T-helper 1 cell treated with Interleukin-12 subunit alpha and Interleukin-12 subunit beta and Interleukin-4 antibody, amounts not matched to agents 30 μg/mL and 1 μg/mL, for 36 hours (primary cell): ENCODE results near the gene ARHGAP33.
"Not testable (repeated sequence)": the region's sequence is repeated elsewhere in the genome, so short reads cannot be mapped to it uniquely, and the experiment has no call there.

ENCODE experiments used
- H3K27ac Mint-ChIP-seq: one replicate; pipeline ENCODE4 v1.8.0; 2021; ENCODE audit warnings: mild to moderate bottlenecking, mixed read lengths
- H3K27me3 Mint-ChIP-seq: one replicate; pipeline ENCODE4 v1.8.0; 2021; ENCODE audit warnings: low read depth, mixed read lengths
- H3K36me3 Mint-ChIP-seq: one replicate; pipeline ENCODE4 v1.8.0; 2021; ENCODE audit warnings: low read depth, mixed read lengths
- H3K4me1 Mint-ChIP-seq: one replicate; pipeline ENCODE4 v1.8.0; 2021; ENCODE audit warnings: low read depth, mixed read lengths
- H3K4me3 Mint-ChIP-seq: one replicate; pipeline ENCODE4 v1.8.0; 2021; ENCODE audit warnings: mild to moderate bottlenecking, moderate library complexity, mixed read lengths
- H3K9me3 Mint-ChIP-seq: one replicate; pipeline ENCODE4 v1.8.0; 2021; ENCODE audit warnings: mixed read lengths

The ARHGAP33 gene

GRCh38 chr19:35757231-35757748 lies 18.1 kb upstream of the ARHGAP33 start:
- Mint-ChIP-seq H3K36me3 (peaks cover 29% of the 10 kb centered on the region), H3K27me3 (no peaks in the 10 kb centered on the region), H3K4me1 (peaks cover 24% of the 10 kb centered on the region), H3K9me3 (no peaks in the 10 kb centered on the region), H3K4me3 (peak overlapping the region; percentile 97), H3K27ac (peak overlapping the region; percentile 93)

- Mint-ChIP-seq H3K27ac (peak within 1 kb of the TSS; percentile 93), H3K9me3 (no peaks in the 10 kb centered on the region), H3K4me3 (peak within 1 kb of the TSS; percentile 97), H3K27me3 (no peaks in the 10 kb centered on the region), H3K36me3 (peaks cover 30% of the 10 kb centered on the region), H3K4me1 (peaks cover 24% of the 10 kb centered on the region)
Measured at GRCh38 chr19:35757749-35758608, 17.4 kb upstream of the ARHGAP33 start, which contains the start of gene PROSER3. PROSER3 (plus strand) TSS chr19:35758176; CDS start chr19:35758216, 40 bp downstream.

- peaks cover 21% of the 10 kb centered on the region for H3K36me3 Mint-ChIP-seq
- H3K9me3 Mint-ChIP-seq, result no peaks in the 10 kb centered on the region
- H3K27ac Mint-ChIP-seq, result peak overlapping the region; percentile 67
- peaks cover 23% of the 10 kb centered on the region for H3K4me1 Mint-ChIP-seq
- peak overlapping the region; percentile 97 for H3K4me3 Mint-ChIP-seq
- no peaks in the 10 kb centered on the region for H3K27me3 Mint-ChIP-seq
Measured at GRCh38 chr19:35759697-35760096, 15.7 kb upstream of the ARHGAP33 start.

- Mint-ChIP-seq H3K4me3 (no peak overlapping the region), H3K27me3 (no peaks in the 10 kb centered on the region), H3K9me3 (no peaks in the 10 kb centered on the region), H3K4me1 (peaks cover 20% of the 10 kb centered on the region), H3K36me3 (peaks cover 18% of the 10 kb centered on the region), H3K27ac (no peak overlapping the region)
Measured at GRCh38 chr19:35760711-35761349, 14.5 kb upstream of the ARHGAP33 start.

- H3K36me3 Mint-ChIP-seq, result peaks cover 17% of the 10 kb centered on the region
- no peak overlapping the region for H3K4me3 Mint-ChIP-seq
- no peaks in the 10 kb centered on the region for H3K27me3 Mint-ChIP-seq
- no peaks in the 10 kb centered on the region for H3K9me3 Mint-ChIP-seq
- no peak overlapping the region for H3K27ac Mint-ChIP-seq
- H3K4me1 Mint-ChIP-seq, result peaks cover 8% of the 10 kb centered on the region
Measured at GRCh38 chr19:35764432-35765315, 10.7 kb upstream of the ARHGAP33 start.

GRCh38 chr19:35766571-35767104 lies 8.7 kb upstream of the ARHGAP33 start:
- Mint-ChIP-seq H3K4me3 (no peak overlapping the region), H3K9me3 (no peaks in the 10 kb centered on the region), H3K27me3 (no peaks in the 10 kb centered on the region), H3K27ac (no peak overlapping the region), H3K4me1 (peaks cover 5% of the 10 kb centered on the region), H3K36me3 (peaks cover 14% of the 10 kb centered on the region)

GRCh38 chr19:35767288-35768081 lies 7.9 kb upstream of the ARHGAP33 start:
- Mint-ChIP-seq H3K27me3 (no peaks in the 10 kb centered on the region), H3K4me1 (peaks cover 5% of the 10 kb centered on the region)

GRCh38 chr19:35768082-35768421 lies 7.3 kb upstream of the ARHGAP33 start:
- no peaks in the 10 kb centered on the region for H3K27me3 Mint-ChIP-seq
- H3K4me1 Mint-ChIP-seq, result peaks cover 5% of the 10 kb centered on the region
- H3K9me3 Mint-ChIP-seq, result no peaks in the 10 kb centered on the region
- H3K4me3 Mint-ChIP-seq, result no peak overlapping the region
- H3K36me3 Mint-ChIP-seq, result peaks cover 9% of the 10 kb centered on the region
- no peak overlapping the region for H3K27ac Mint-ChIP-seq

More at GRCh38 chr19:35767288-35768081, 7.9 kb upstream of the ARHGAP33 start:
- Mint-ChIP-seq H3K4me3 (no peak overlapping the region), H3K9me3 (no peaks in the 10 kb centered on the region), H3K36me3 (peaks cover 9% of the 10 kb centered on the region), H3K27ac (no peak overlapping the region)

- H3K4me1 Mint-ChIP-seq, result peaks cover 21% of the 10 kb centered on the region
- H3K27ac Mint-ChIP-seq, result not testable (repeated sequence)
Measured at GRCh38 chr19:35772362-35772761, 3.0 kb upstream of the ARHGAP33 start.

GRCh38 chr19:35773020-35773806 lies 2.2 kb upstream of the ARHGAP33 start:
- Mint-ChIP-seq H3K36me3 (peaks cover 9% of the 10 kb centered on the region), H3K27me3 (no peaks in the 10 kb centered on the region), H3K27ac (no peak overlapping the region), H3K4me3 (no peak overlapping the region), H3K9me3 (no peaks in the 10 kb centered on the region), H3K4me1 (peaks cover 21% of the 10 kb centered on the region)

More at GRCh38 chr19:35772362-35772761, 3.0 kb upstream of the ARHGAP33 start:
- H3K9me3 Mint-ChIP-seq, H3K4me3 Mint-ChIP-seq, H3K36me3 Mint-ChIP-seq, H3K27me3 Mint-ChIP-seq: not testable (repeated sequence)

- H3K4me1 Mint-ChIP-seq, result peaks cover 21% of the 10 kb centered on the region
- no peak overlapping the region for H3K27ac Mint-ChIP-seq
- H3K36me3 Mint-ChIP-seq, result peaks cover 4% of the 10 kb centered on the region
- no peaks in the 10 kb centered on the region for H3K9me3 Mint-ChIP-seq
- H3K4me3 Mint-ChIP-seq, result peak overlapping the region; percentile 87
- no peaks in the 10 kb centered on the region for H3K27me3 Mint-ChIP-seq
Measured at GRCh38 chr19:35774274-35775045, 904 bp upstream of the ARHGAP33 start.

GRCh38 chr19:35775046-35775297 lies 392 bp upstream of the ARHGAP33 start:
- peaks cover 21% of the 10 kb centered on the region for H3K4me1 Mint-ChIP-seq
- H3K27ac Mint-ChIP-seq, result peak overlapping the region; percentile 61
- no peaks in the 10 kb centered on the region for H3K9me3 Mint-ChIP-seq
- H3K27me3 Mint-ChIP-seq, result no peaks in the 10 kb centered on the region
- H3K4me3 Mint-ChIP-seq, result peak overlapping the region; percentile 87
- H3K36me3 Mint-ChIP-seq, result peaks cover 4% of the 10 kb centered on the region
